NOMO-1 treated with dmso at 0.1 percent for 144 hours (cell line): ENCODE measurements around the gene NELL2.

Experiments used
- DNase-seq: peaks from one replicate; lab custom pipeline; 2025; ENCODE audit not compliant: unreplicated experiment; lab: John Stamatoyannopoulos, UW

The NELL2 gene

DNA sequence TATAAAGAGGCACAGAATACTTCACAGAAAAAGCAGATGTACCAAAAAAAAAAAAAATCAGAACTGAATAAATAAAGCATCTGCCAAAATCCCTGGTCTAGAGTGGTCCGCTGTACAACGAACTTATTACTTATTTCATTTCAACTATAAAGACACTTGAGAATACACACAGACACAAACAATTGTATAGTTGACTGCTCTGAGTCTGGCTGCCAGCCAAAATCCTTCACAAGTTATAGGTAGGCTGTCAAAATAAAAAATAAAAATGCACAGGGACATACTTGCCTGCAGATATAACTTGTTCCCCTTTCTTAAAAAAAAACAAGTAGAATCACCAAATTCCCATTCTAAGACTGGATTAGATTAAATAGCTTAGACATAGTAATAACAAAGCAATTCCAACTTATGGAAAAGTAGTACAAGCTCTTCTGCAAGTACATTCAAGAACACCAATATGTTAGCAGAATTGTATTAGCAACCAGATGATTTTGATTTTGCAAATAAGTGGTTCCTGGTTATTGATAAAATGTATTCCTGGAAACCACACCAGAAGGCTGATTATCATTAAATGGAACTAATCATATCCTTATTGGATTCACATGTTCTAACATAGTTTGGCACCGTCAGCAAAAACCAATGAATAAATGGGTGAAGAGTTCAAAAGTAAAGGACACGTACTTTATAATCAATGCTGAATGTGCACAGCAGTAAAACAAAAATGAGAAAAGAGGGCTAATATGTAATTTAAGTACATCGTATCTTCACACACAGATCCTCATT, 248.5 kb downstream of the NELL2 start:
- no peak for DNase-seq

DNA sequence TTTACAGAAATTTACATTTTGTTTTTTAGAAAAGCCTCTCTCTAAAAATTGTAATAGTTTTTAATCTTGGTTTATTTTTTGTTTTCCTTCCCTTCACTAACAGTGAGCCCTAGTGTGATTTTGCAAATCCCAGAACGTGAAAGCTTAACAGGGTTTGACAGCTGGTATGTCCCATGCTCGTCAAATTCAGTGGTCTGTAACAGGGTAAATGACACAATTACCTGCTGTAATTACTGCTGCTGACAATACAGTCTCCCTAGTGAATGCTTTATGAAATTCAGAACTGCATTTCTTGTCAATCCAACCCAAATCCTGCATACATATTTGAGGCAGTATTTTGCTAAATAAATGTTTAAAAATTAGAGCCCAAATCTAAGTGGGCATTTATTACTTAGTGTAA, 249.2 kb downstream of the NELL2 start:
- DNase-seq, result no peak

DNA sequence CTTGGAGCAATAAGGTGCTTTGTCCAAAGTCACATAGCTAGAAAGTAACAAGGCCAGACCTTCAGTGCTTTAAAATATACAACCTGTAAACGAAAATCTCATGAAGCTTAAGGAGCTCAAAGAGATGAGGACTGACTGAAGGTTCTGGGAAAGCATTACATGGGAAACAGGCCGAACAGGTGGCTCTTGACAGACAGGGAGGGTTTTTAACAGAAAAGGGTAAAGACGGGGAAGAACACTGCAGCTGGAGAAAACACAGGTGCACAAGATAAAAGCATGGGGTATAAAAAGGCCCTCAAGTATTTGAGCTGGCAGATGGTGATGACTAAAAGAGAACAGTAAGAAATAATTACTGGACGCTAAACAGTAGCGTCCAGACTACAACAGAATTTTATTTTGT, 257.2 kb downstream of the NELL2 start:
- no peak for DNase-seq

GRCh38 chr12:44616402-44616801, 259.7 kb downstream of the NELL2 start:
- no peak for DNase-seq

- DNase-seq, result no peak
These were observed 264.6 kb downstream of the NELL2 start for GRCh38 chr12:44611538-44611937.

- no peak for DNase-seq
These were observed 272.4 kb downstream of the NELL2 start for GRCh38 chr12:44603701-44604100.

- no peak for DNase-seq
These were observed 283.5 kb downstream of the NELL2 start for GRCh38 chr12:44592626-44593025.

GRCh38 chr12:44589697-44590096, 286.4 kb downstream of the NELL2 start:
- DNase-seq, result no peak

DNA sequence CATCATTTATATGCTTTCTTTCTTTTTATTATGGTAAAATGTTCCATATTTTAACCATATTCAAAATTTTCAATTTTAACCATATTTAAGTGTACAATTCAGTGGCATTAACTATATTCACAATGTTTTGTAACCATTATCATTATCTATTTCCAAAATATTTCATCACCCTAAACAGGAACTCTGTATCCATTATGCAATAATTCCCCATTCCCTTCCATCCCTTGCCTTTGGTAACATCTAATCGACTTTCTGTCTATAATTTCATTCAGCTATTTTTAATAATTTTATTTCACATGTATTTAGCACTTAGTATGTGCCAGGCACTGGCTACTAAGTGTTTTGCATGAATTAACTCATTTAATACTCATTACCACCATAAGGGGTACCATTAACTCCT, 287.5 kb downstream of the NELL2 start:
- DNase-seq, result no peak

- no peak for DNase-seq
These were observed 291.5 kb downstream of the NELL2 start for GRCh38 chr12:44584625-44585024.

DNA sequence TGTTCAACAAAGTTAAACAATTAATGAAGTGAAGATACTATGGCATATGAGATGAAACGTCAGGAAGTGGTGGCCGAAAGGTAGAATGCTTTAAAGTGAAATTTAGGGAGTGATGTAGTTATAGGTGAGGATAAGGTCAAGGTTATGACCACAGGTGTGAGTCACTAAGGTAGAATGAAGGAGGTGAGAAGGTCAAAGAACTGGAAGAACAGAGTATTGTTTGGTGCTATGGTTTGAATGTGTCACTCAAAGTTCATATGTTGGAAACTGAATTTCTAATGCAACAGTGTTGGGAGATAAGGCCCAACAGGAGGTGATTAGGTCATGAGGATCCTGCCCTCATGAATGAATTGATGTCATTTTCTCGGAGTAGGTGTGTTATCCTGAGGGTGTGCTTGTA, 293.6 kb downstream of the NELL2 start:
- DNase-seq, result no peak

- no peak for DNase-seq
These were observed 294.4 kb downstream of the NELL2 start for GRCh38 chr12:44581642-44582242.

DNA sequence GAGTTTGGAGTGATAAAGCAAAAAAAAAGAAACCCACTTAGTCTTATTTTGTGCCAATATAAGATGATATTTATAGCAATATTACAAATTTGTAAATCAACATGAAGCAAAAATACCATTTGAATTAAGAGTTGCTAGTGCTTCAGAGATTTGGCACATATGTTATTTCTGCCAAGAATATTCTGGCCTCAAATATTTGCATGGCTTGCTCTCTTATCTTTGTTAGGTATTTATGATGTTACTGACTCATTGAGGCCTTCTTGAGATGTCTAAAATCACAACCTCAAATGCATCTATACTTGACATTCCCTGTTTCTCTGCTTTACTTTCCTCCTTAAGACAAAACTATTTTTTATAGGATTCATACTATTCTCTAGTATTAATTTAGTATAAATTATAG, 301.5 kb downstream of the NELL2 start:
- no peak for DNase-seq

GRCh38 chr12:44573723-44574122, 302.4 kb downstream of the NELL2 start:
- DNase-seq, result no peak

DNA sequence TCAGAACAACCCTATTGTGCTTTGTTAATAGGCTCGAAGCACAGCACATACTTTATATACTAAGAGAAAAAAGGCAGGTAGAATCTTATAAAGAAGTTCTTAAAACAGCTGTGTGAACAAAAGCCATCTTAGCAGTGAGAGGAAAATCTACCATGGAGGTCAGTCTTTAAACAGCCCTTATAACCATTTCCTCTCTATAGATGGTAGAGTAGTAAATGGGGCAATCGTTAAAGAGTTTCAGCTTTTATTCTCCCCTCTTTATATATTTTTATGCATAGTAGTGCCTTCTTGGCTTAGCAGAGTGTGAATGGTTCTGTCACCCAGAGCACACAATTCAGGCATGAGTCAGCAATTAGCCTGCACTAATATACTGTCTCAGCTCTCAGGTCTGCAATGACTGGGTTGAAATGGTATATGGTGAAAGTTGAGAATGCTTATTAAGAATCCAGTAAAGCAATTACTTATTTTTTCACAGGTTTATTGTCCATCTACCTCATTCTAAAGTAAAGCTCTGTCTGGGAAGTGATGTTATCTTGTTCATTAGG, 305.0 kb downstream of the NELL2 start:
- no peak for DNase-seq

DNA sequence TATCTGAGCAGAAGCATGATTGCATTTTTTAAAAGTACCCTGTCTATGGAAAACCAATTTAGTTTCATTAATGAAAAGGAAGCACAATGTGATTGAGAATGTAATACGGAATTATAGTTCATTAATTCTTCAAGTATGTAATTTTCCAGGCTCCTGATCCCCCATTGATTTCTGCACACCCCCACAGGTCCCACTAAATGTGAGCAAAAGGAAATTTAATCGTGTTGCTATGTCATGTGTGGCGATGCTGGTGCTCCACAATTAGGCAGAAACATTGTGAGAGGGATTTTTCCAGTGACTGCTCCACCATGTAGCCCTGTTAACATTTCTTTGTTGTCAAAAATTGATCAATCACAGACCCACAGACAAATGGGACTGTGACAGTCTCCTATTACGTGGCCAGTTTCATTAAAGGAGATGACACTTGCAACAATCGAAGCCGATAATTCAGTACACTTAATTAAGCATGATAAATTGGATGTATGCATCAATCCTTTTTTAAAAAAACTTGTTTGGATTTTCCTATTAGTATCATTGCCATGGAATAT, 306.0 kb downstream of the NELL2 start:
- no peak for DNase-seq

DNA sequence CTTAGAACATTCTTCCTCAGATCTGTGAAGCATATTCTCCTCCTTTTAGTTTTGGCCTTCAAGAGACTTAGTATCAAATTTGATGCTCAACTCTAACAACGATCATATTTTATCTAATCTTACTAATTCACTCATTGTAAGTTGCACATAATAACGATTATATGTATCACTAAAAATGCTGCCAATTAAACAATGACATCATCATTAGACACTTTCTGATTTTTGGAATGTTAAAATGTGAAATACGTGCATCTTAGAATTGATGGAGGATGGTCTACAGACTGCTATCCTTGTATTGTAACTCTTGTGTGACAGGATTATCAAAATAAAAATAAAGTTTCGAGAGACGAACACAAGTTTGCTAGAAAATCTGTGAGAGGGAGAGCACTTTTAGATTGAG, 311.0 kb downstream of the NELL2 start:
- DNase-seq, result no peak

DNA sequence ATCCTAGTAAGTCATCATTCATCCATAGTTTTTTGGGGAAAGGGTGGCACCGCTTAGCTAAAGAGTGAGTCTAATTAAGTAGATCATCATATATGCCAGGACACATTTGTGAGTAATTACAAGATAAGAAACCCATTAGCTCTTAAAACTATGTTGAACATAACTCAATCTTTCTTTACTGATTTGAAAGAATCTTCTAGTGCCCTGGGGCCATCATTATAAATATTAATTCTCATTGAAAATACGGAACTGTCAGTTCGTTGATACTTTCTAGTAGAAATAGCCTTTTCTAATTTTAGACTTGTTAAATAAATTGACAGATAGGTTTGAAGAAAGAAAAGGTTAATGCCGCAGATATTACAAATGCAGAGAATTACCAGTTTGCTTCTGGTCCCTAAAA, 312.6 kb downstream of the NELL2 start:
- no peak for DNase-seq

- DNase-seq, result no peak
These were observed 317.6 kb downstream of the NELL2 start for GRCh38 chr12:44558340-44559100.

DNA sequence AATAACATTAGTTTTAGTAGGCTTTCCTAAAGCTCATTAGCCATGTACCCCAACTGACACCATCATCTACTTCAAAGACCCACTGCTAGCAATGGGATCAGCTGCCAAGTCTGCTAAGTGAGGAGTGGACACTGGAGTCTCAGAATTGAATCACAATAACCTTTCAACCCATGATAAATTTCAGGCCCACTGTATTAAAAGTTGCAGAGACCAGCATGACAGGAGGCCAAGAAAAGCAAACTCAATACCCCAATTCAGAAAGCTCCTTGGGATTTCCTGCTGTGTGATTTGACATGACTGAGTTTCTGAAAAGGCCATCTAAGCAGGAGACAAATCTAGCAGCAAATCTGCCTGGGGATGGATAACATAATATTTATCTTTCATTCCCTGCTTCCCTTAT, 320.7 kb downstream of the NELL2 start:
- DNase-seq, result no peak

- no peak for DNase-seq
These were observed 324.5 kb downstream of the NELL2 start for GRCh38 chr12:44551631-44552030.

GRCh38 chr12:44550377-44550776, 325.7 kb downstream of the NELL2 start:
- DNase-seq, result no peak
